ENCODE data around the gene LGI4. TPM values are rescaled to one million over a fixed set of nuclear protein-coding genes. Genes with fewer than 3 reads are reported as not detected.

The LGI4 gene
- total RNA-seq, 1 experiment from 2014 or later: 0.32 TPM

- no peak for TF ChIP-seq REST (IDR thresholded peaks at IDR 0.05; ENCODE audit: low read depth)
- no peak for TF ChIP-seq CTCF (IDR thresholded peaks at IDR 0.05 in 2 of 3, conservative IDR thresholded peaks at IDR 0.05 in 1 of 3; ENCODE audit: borderline replicate concordance in 1 of 3, insufficient read depth in 1 of 3, low read depth in 2 of 3, low read length in 2 of 3)
- TF ChIP-seq MAX (IDR thresholded peaks at IDR 0.05): no peak
- TF ChIP-seq EZH2phosphoT487 (IDR thresholded peaks at IDR 0.05; ENCODE audit: borderline replicate concordance): no peak
- no peak for TF ChIP-seq EGR1 (IDR thresholded peaks at IDR 0.05; ENCODE audit: low read depth)
- TF ChIP-seq YY1 (IDR thresholded peaks at IDR 0.05; ENCODE audit: extremely low read depth, insufficient replicate concordance, low read depth, low read length): no peak
These were observed 28.6 kb downstream of the LGI4 start (continued) for GRCh38 chr19:35106291-35106583.
